22Rv1 (cell line): ENCODE results near the gene TRAPPC10.

ENCODE experiments used
- ZFX ChIP-seq: fragments of 450-650 bp; IDR thresholded peaks from 2 replicates; pipeline ENCODE4 v1.6.1; 2017; ENCODE audit warnings: antibody characterized with exemption, borderline replicate concordance
- TF ChIP-seq, protein P1 (sequence below): fragments of 450-650 bp; IDR thresholded peaks from 2 replicates; pipeline ENCODE4 v1.5.1; 2017; ENCODE audit warnings: mild to moderate bottlenecking

DNA sequence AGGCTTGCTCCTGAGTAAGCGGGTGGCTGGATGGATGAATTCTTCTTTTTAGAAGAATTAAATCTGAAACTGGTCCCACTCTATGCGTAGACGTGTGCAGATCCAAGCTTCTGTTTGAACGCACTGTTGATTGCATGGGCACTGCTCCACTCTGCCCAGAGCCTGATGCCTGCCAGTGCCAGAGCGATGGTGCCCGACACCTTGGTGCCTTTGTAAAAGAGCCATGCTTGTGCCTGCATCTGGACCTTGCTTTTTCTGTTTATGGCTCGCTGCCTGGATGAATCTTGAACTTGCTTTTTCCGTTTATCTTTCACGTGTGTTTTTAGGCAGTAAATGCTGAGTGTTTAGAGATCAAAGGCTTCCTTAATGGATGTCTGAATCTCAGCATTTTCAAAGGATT is 80.1 kb downstream of the TRAPPC10 start:
- TF ChIP-seq, protein P1, sequence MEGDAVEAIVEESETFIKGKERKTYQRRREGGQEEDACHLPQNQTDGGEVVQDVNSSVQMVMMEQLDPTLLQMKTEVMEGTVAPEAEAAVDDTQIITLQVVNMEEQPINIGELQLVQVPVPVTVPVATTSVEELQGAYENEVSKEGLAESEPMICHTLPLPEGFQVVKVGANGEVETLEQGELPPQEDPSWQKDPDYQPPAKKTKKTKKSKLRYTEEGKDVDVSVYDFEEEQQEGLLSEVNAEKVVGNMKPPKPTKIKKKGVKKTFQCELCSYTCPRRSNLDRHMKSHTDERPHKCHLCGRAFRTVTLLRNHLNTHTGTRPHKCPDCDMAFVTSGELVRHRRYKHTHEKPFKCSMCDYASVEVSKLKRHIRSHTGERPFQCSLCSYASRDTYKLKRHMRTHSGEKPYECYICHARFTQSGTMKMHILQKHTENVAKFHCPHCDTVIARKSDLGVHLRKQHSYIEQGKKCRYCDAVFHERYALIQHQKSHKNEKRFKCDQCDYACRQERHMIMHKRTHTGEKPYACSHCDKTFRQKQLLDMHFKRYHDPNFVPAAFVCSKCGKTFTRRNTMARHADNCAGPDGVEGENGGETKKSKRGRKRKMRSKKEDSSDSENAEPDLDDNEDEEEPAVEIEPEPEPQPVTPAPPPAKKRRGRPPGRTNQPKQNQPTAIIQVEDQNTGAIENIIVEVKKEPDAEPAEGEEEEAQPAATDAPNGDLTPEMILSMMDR, result no peak
- no peak for TF ChIP-seq ZFX
